HK-2 (cell line): ENCODE measurements around the gene CSH2.
A peak's percentile ranks its signal among the peaks of the same experiment; 100 is the strongest.
"Not testable (repeated sequence)": the region's sequence is repeated elsewhere in the genome, so short reads cannot be mapped to it uniquely, and the experiment has no call there.

Source experiments
- DNase-seq: peaks from one replicate; pipeline ENCODE4 v3.0.0-alpha.2; 2018; ENCODE audit not compliant: unreplicated experiment

Gene CSH2

GRCh38 chr17:63896524-63897354 is 23.3 kb upstream of the CSH2 start, which contains the start of gene CSH1:
CSH1 (minus strand) TSS chr17:63896574; CDS start chr17:63896511, 63 bp downstream.
- DNase-seq: not testable (repeated sequence)

- DNase-seq: not testable (repeated sequence)
Observed at GRCh38 chr17:63894821-63895220, 21.3 kb upstream of the CSH2 start.

GRCh38 chr17:63894021-63894420 is 20.5 kb upstream of the CSH2 start:
- DNase-seq: not testable (repeated sequence)

GRCh38 chr17:63892316-63893037 is 19.0 kb upstream of the CSH2 start:
- DNase-seq: not testable (repeated sequence)

GRCh38 chr17:63889026-63889848 is 15.8 kb upstream of the CSH2 start:
- not testable (repeated sequence) for DNase-seq

- DNase-seq: not testable (repeated sequence)
Observed at GRCh38 chr17:63885119-63885518, 11.6 kb upstream of the CSH2 start.

- not testable (repeated sequence) for DNase-seq
Observed at GRCh38 chr17:63882626-63883126, 9.2 kb upstream of the CSH2 start.

- peak; percentile 71 for DNase-seq
Observed at GRCh38 chr17:63881935-63882601, 8.6 kb upstream of the CSH2 start, which contains the start of gene GH2. GH2 (minus strand) TSS chr17:63881944; CDS start chr17:63881801, 143 bp downstream.

GRCh38 chr17:63881337-63881736 is 7.9 kb upstream of the CSH2 start:
- not testable (repeated sequence) for DNase-seq

- no peak for DNase-seq
Observed at GRCh38 chr17:63880706-63881105, 7.2 kb upstream of the CSH2 start.

- DNase-seq: not testable (repeated sequence)
Observed at GRCh38 chr17:63878413-63878812, 4.9 kb upstream of the CSH2 start.

GRCh38 chr17:63874693-63875092 is 1.2 kb upstream of the CSH2 start:
- DNase-seq: not testable (repeated sequence)

GRCh38 chr17:63874061-63874626 is 667 bp upstream of the CSH2 start:
- not testable (repeated sequence) for DNase-seq

GRCh38 chr17:63871646-63872365 is 1.7 kb downstream of the CSH2 start:
- DNase-seq: peak; percentile 42

GRCh38 chr17:63870292-63870665 is 3.2 kb downstream of the CSH2 start:
- not testable (repeated sequence) for DNase-seq

GRCh38 chr17:63869491-63870291 is 3.8 kb downstream of the CSH2 start:
- DNase-seq: not testable (repeated sequence)

GRCh38 chr17:63866625-63867024 is 6.9 kb downstream of the CSH2 start:
- DNase-seq: not testable (repeated sequence)

GRCh38 chr17:63859257-63859656 is 14.2 kb downstream of the CSH2 start:
- no peak for DNase-seq

- DNase-seq: not testable (repeated sequence)
Observed at GRCh38 chr17:63856425-63856824, 17.1 kb downstream of the CSH2 start.
